Adrenal gland (tissue), 12 donors: ENCODE results near the gene SHISA6. TPM values are rescaled to one million over a fixed set of nuclear protein-coding genes. Genes with fewer than 3 reads are reported as not detected.

Experiments used
- DNase-seq, 7 donors: peaks; one replicate each; pipeline ENCODE4 v3.0.0-alpha.2; 2019 to 2020
- H3K27ac ChIP-seq, 5 donors: fragments of 200-600 bp; sonication (generic) in 4 of 5; 1 replicate in 3 of 5; 2 replicates in 2 of 5; pipeline versions ENCODE4 v1.5.1 to v1.8.0; 2016 to 2020; ENCODE audit warnings: mild to moderate bottlenecking in 1 of 5
- H3K27me3 ChIP-seq: fragments of 200-600 bp; 2 replicates; pipeline ENCODE4 v1.8.0; 2021
- H3K36me3 ChIP-seq, 2 donors: fragments of 200-600 bp; replicated peaks in 1 of 2; 1 replicate in 1 of 2; 2 replicates in 1 of 2; pipeline versions ENCODE4 v1.5.1 to v1.8.0; 2018 to 2022
- H3K4me1 ChIP-seq, 2 donors: fragments of 200-600 bp; replicated peaks in 1 of 2; 1 replicate in 1 of 2; 2 replicates in 1 of 2; pipeline versions ENCODE4 v1.5.1 to v1.8.0; 2018 to 2021
- H3K4me3 ChIP-seq, 4 donors: fragments of 200-600 bp; sonication (generic) in 3 of 4; one replicate each; pipeline ENCODE4 v1.5.1; 2016 to 2018
- H3K9me3 ChIP-seq, 3 donors: fragments of 200-600 bp; sonication (generic) in 1 of 3; replicated peaks in 1 of 3; 1 replicate in 2 of 3; 2 replicates in 1 of 3; pipeline versions ENCODE4 v1.5.1 to v1.8.0; 2016 to 2021
- CTCF ChIP-seq, 6 experiments: fragments of 450-650 bp in 4 of 6; fragments of 200-600 bp in 2 of 6; sonication (generic) in 1 of 6; IDR thresholded peaks; 1 replicate in 5 of 6; 2 replicates in 1 of 6; pipeline versions ENCODE4 v1.5.1 to v1.8.0; 2016 to 2021; ENCODE audit warnings: antibody characterized with exemption in 6 of 6, mild to moderate bottlenecking in 2 of 6, moderate library complexity in 1 of 6
- POLR2A ChIP-seq, 2 donors: fragments of 450-650 bp; IDR thresholded peaks; one replicate each; pipeline ENCODE4 v1.6.1; 2017; ENCODE audit warnings: antibody characterized with exemption in 2 of 2, mild to moderate bottlenecking in 2 of 2, moderate library complexity in 1 of 2
- WGBS, 4 donors: extraction: QIAGEN DNeasy Blood & Tissue Kit in 2 of 4; methylation state at CpG; one replicate each; pipeline versions ENCODE4 v1.1.5 to v1.1.7; 2013 to 2017; 5-methylcytosine and 5-hydroxymethylcytosine counted together
- intact Hi-C, 2 donors: fragments of 100-400 bp; cut with DNase I; formaldehyde crosslinking; loops; one replicate each; pipeline versions ENCODE4 v1.14.1 to v1.15.0; 2022 to 2023
- polyA plus RNA-seq, 3 donors: library from polyadenylated mRNA; stranded (reverse); fragments of 200-250 nt in 2 of 3; fragments of 350-450 nt in 1 of 3; fragmentation: Illumina TruSeq in 1 of 3; extraction: RNeasy Lipid Tissue Mini Kit (QIAGEN cat#74804) in 1 of 3; gene quantifications; one replicate each; pipeline ENCODE4 v1.2.3, GENCODE V29; 2013 to 2014
- total RNA-seq, 9 donors: library from RNA; depleted of rRNA in 4 of 9; stranded (reverse); fragments of >200 nt in 4 of 9; fragments of 120-200 nt in 1 of 9; fragmentation: NEBNext Ultra II Directional in 1 of 9; extraction: Animal tissue kit (Norgen Biotek cat#: 25700) in 1 of 9; gene quantifications; one replicate each; pipeline versions ENCODE4 v1.1.0 to v1.2.4, GENCODE V29; 2013 to 2023
- donor health status: healthy with polysubstance abuse.
- donor health status: Bipolar disorder and iron deficiency.
- donor health status: DM: yes; HTN: yes; CAD: no.
- donor health status: DM: no; HTN: no; CAD: no.
- donor health status: DM: no; HTN: no; CAD: no.
- donor health status: DM: yes; HTN: yes; CAD: no.

SHISA6 gene
- total and polyA plus RNA-seq, 12 donors, result 0.09 to 2.0 (median 0.57) TPM

GRCh38 chr17:11256877-11257276 is 15.9 kb downstream of the SHISA6 start:
- Histone ChIP-seq H3K9me3 (no peaks in the 10 kb centered on the region), H3K4me3 (no peak overlapping the region), H3K27ac (no peak overlapping the region), H3K4me1 (no peaks in the 10 kb centered on the region), H3K27me3 (no peaks in the 10 kb centered on the region), H3K36me3 (no peaks in the 10 kb centered on the region)
- intact Hi-C loops, result no loop called here
- 46 to 64% (median 59%) methylated on average over 11 of the region's 11 CpGs for WGBS, 4 donors
- TF ChIP-seq CTCF (IDR thresholded peaks at IDR 0.05) (no peak), POLR2A (IDR thresholded peaks at IDR 0.05) (no peak)
- no peak for DNase-seq

DNA sequence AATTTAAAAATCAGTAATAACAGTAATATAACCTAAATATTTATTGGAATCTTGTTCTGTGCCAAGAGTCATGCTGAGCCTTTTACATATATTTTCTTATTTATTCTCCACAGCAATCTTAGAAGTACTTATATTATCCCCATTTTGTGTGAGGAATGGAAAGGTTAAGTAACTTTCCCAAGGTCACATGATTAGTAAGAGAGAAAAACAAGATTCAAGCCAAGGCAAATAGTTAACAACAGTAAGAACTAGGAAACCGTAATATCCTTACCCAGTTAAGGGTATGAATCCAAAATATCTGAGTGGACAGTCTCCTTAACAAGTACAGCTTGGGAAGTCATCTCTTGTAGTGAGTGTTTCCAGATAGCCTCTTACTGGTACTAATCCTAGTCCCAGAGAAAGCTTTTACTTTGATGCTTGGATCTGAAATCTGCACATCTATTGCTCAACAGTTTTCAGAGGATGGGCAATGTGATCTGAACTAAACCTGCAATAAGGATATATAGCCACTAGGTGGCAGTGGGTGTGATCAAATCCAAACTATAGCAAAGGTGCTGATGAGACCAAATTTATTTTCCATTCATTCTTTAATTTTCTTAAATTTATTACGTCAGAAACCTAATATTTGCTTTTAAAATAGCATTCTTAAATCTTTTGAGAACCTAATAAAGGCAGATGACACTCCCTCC is 23.3 kb downstream of the SHISA6 start:
- intact Hi-C loops, result no loop called here
- Histone ChIP-seq H3K27me3 (no peaks in the 10 kb centered on the region), H3K9me3 (peaks cover 0 to 9% (median 0%) of the 10 kb centered on the region in 3 donors), H3K27ac (no peak overlapping the region), H3K4me1 (no peaks in the 10 kb centered on the region), H3K36me3 (no peaks in the 10 kb centered on the region), H3K4me3 (no peak overlapping the region)
- 65 to 81% (median 72%) methylated on average over 2 of the region's 2 CpGs for WGBS, 4 donors
- TF ChIP-seq CTCF (IDR thresholded peaks at IDR 0.05) (peak in 1 of 6 experiments; percentile 23), POLR2A (IDR thresholded peaks at IDR 0.05) (no peak)
- no peak for DNase-seq

DNA sequence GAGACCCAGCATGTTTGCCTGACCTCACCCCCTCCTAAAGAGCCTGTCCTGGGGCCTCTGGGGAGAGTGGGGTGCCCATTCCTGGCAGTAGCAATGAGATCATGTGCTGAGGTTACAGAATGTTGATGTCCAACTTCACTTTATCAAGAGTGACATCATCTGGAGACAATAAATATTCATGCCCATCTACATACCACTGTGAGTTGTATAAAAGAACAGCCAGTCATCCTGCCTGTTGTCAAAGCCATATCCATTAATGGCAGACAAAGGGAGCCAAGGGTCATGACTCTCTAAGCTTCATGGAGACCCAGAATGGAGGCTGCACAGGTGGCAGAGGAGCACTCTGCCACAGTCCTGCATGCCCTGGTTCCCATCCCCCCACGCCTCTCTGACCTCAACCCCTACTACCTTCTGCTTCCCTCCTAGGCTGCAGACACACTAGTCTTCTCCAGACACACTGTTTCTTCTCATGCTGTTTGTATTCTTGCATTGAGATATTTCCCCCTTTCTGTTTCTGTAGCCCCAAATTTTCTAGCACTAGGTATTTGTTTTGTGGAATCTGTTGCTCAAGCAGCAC is 27.1 kb downstream of the SHISA6 start:
- intact Hi-C loops, result no loop called here
- no peak for DNase-seq
- Histone ChIP-seq H3K27me3 (no peaks in the 10 kb centered on the region), H3K9me3 (peaks cover 0 to 9% (median 0%) of the 10 kb centered on the region in 3 donors), H3K27ac (no peak overlapping the region), H3K4me1 (no peaks in the 10 kb centered on the region), H3K4me3 (no peak overlapping the region), H3K36me3 (no peaks in the 10 kb centered on the region)
- WGBS, 4 donors, result 42 to 85% (median 67%) methylated on average over 1 of the region's 1 CpG
- no peak for TF ChIP-seq CTCF (IDR thresholded peaks at IDR 0.05)
- no peak for TF ChIP-seq POLR2A (IDR thresholded peaks at IDR 0.05)

DNA sequence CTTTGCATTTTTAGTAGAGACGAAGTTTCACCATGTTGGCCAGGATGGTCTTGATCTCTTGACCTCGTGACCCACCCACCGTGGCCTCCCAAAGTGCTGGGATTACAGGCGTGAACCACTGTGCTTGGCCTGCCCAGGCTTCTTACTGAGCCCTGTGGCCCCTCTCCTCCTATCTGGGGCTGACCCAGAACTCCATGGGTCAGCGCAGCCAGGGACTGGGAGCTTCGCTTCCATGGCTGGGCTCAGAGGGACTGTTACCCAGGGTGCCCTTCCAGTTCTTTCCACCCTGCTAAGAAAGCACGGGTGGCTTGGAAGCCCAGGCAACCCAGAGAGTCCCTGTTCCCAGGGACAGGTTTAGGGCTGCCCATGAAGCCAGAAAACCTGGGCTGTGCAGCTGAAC is 28.2 kb downstream of the SHISA6 start:
- no peak for TF ChIP-seq CTCF (IDR thresholded peaks at IDR 0.05)
- no peak for TF ChIP-seq POLR2A (IDR thresholded peaks at IDR 0.05)
- DNase-seq, result no peak
- Histone ChIP-seq H3K9me3 (peaks cover 0 to 4% (median 0%) of the 10 kb centered on the region in 3 donors), H3K4me1 (no peaks in the 10 kb centered on the region), H3K36me3 (no peaks in the 10 kb centered on the region), H3K4me3 (no peak overlapping the region), H3K27ac (no peak overlapping the region), H3K27me3 (no peaks in the 10 kb centered on the region)
- 77 to 85% (median 81%) methylated on average over 7 of the region's 7 CpGs for WGBS, 4 donors
- intact Hi-C loops, result no loop called here
